ENCODE data around the gene PADI2.

The PADI2 gene

DNA sequence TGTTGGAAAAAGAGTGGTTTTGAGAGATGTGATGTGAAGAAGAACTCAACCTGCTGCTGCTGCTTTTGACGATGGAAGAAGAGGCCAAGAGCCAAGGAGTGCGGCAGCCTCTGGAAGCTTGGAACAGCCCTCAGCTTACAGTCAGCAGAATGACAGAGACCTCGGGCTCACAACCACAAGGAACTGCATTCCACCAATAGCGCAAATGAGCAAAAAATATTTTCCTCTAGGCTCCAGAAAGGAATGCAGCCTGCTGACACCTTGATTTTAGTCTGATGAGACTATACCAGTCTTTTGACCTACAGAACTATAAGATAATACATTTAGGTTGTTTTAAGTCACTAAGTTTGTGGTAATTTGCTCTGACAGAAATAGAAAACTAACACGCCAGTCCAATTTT is 75.6 kb downstream of the PADI2 start:
- no peak for TF ChIP-seq CTCF (IDR thresholded peaks at IDR 0.05; ENCODE audit: borderline replicate concordance, control extremely low read depth, extremely low read depth, insufficient read depth, missing control alignments)
- in situ Hi-C loops (cut with MboI; ENCODE audit: low sequenced_read_pairs, unreplicated experiment) = loop anchor here (10.0 kb wide), 1 partner anchor 79 kb away; no protein-coding TSS in a partner anchor
- no peak for DNase-seq (ENCODE audit: low spot score)

- no peak for TF ChIP-seq CTCF (IDR thresholded peaks at IDR 0.05; ENCODE audit: borderline replicate concordance, control extremely low read depth, extremely low read depth, insufficient read depth, missing control alignments)
- no peak for DNase-seq (ENCODE audit: low spot score)
- in situ Hi-C loops (cut with MboI; ENCODE audit: low sequenced_read_pairs, unreplicated experiment) = loop anchor here (10.0 kb wide), 1 partner anchor 75 kb away; no protein-coding TSS in a partner anchor
These were observed 79.1 kb downstream of the PADI2 start for GRCh38 chr1:17040135-17040534.

DNA sequence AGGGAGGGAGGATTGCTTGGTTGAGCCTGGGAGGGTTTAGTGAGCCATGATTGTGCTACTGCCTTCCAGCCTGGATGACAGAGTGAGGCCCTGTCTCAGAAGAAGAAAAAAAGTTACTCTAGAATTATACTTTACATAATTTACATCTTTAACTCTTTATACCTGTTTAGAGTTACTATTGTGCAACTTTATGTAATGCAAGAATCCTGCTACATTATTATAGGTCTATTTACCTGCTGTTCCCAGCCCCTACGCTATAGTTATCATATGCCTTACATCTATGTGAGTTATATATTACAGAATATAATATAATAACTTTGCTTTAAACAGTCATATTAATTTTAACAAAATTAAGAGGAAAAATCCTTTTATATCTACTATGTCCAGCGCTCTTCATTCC is 79.7 kb downstream of the PADI2 start:
- in situ Hi-C loops (cut with MboI; ENCODE audit: low sequenced_read_pairs, unreplicated experiment) = no loop called here
- TF ChIP-seq CTCF (IDR thresholded peaks at IDR 0.05; ENCODE audit: borderline replicate concordance, control extremely low read depth, extremely low read depth, insufficient read depth, missing control alignments) = no peak
- DNase-seq (ENCODE audit: low spot score) = no peak

GRCh38 chr1:17033481-17033880 is 85.8 kb downstream of the PADI2 start:
- no peak for TF ChIP-seq CTCF (IDR thresholded peaks at IDR 0.05; ENCODE audit: borderline replicate concordance, control extremely low read depth, extremely low read depth, insufficient read depth, missing control alignments)
- no peak for DNase-seq (ENCODE audit: low spot score)
- in situ Hi-C loops (cut with MboI; ENCODE audit: low sequenced_read_pairs, unreplicated experiment) = no loop called here

DNA sequence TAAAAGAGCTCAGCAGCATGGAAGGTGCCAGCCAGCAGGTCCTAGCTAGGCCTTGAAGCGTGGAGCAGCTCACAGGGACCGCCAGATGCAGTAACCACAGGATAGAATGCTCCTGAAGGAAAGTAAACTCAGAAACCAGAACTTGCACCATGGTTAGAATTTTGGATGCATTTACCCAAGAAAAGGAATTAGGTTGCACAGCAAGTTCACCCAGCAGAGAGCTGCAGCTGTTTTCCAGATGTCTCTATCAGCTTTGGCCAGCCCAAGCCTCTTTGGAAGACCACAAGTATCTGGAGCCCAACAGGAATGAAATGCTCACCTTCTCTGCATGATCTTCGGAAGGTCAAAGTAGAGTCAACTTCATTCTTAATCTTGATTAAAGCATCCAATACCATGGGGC is 86.5 kb downstream of the PADI2 start:
- in situ Hi-C loops (cut with MboI; ENCODE audit: low sequenced_read_pairs, unreplicated experiment) = no loop called here
- no peak for DNase-seq (ENCODE audit: low spot score)
- TF ChIP-seq CTCF (IDR thresholded peaks at IDR 0.05; ENCODE audit: borderline replicate concordance, control extremely low read depth, extremely low read depth, insufficient read depth, missing control alignments) = no peak

DNA sequence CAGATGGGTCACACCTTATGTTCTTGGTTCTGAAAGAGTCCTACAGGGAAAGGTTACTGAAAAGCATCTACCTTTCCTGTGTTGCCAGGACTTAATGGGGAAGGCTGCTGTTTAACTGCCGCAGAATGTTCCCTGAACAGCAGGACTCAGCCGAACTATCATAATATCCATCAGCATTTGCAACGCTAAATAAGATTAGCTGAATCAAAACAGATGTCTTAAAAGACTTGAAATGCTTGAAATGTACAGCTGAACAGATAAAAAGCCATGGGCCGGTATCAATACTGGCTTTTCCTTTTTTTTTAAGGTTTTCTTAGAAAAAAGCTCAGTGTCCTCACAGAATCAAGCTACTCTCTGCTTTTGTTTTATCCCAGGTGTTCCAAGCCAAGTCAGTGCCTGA is 87.8 kb downstream of the PADI2 start:
- TF ChIP-seq CTCF (IDR thresholded peaks at IDR 0.05; ENCODE audit: borderline replicate concordance, control extremely low read depth, extremely low read depth, insufficient read depth, missing control alignments) = no peak
- in situ Hi-C loops (cut with MboI; ENCODE audit: low sequenced_read_pairs, unreplicated experiment) = no loop called here
- DNase-seq (ENCODE audit: low spot score) = no peak

DNA sequence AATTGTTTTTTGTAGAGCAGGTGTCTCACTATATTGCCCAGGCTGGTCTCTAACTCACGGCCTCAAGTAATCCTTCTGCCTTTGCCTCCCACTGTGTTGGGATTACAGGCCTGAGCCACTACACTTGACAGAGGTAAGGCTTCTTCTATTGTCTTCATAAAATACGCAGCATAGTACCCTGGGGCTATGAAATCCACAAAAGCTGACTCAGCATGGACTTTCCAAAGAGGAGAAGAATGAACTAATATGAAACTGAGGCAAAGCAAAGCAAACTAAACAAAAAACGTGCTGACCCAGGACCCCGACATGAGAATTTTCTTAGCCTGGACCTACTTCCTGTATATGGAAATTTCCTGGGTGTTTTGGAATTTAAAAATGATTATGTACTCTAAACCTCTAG is 89.0 kb downstream of the PADI2 start:
- in situ Hi-C loops (cut with MboI; ENCODE audit: low sequenced_read_pairs, unreplicated experiment) = no loop called here
- no peak for DNase-seq (ENCODE audit: low spot score)
- TF ChIP-seq CTCF (IDR thresholded peaks at IDR 0.05; ENCODE audit: borderline replicate concordance, control extremely low read depth, extremely low read depth, insufficient read depth, missing control alignments) = no peak

Data from GM13976 (cell line).